ENCODE measurements around the gene U2AF2.
A peak's percentile ranks its signal among the peaks of the same experiment; 100 is the strongest.

The U2AF2 gene

DNA sequence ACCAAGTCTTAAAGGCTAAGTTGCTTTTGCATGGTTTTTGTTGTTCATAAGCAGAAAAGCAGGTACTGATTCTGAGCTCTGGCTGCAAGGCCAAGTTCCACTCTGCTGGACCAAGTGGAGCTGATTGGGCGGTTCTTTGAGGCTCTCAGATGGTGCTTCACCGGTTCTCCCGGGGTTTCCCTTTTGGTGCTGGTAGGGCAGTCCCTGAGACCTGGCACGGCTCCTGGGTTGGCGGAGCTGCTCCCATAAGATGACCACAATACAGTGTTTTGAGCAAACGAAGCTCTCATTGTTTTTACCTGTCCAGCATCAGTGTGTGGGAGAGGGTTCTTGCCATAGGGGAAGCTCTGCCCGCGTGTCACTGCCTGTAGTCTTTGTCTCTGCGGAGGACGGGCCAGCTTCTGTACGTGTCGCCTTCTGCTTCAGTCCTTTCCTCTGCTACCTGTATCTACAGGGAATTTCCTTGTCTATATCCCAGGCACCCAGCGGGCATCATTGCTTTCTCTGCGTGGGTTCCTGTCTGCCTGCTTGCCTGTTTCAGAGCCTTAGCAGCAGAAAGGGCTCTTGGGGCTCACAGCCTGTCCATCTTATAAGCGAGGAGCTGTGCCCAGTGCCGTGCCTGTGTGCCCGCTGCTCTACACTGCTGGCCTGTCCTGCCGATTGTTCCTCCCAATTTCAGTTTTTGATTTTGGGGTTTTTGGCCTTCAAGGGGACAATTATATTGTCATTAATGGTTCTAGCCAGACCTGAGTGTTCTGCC lies 2.3 kb downstream of the U2AF2 start:
- no peak for DNase-seq (ENCODE audit: low read depth)

DNA sequence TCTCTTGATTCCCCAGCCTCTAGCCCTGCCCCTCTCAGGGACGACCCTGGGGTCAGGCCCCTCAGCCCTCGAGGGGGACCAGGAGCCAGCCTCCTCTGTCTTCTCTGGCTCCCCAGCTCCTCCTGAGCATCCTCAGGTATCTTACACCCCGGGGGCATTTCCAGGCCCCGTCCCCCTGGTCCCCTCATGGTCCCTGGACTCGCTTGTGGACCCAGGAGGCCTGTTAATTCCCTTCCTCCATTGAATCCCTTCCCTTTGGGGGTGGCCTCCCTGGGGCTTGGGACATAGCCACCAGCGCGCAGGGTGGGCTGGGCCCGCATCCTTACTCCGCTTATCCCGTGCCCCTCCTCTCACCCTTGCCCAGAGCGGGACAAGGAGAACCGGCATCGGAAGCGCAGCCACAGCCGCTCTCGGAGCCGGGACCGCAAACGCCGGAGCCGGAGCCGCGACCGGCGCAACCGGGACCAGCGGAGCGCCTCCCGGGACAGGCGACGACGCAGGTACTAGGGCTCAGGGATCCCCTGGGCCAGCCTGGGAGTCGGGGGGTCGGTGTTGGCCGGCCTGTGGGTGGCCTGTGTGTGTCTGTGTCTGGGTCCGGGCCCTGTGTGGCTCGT lies 4.1 kb downstream of the U2AF2 start:
- DNase-seq (ENCODE audit: low read depth): no peak

- no peak for DNase-seq (ENCODE audit: low read depth)
Observed at GRCh38 chr19:55659822-55660221, 5.0 kb downstream of the U2AF2 start.

DNA sequence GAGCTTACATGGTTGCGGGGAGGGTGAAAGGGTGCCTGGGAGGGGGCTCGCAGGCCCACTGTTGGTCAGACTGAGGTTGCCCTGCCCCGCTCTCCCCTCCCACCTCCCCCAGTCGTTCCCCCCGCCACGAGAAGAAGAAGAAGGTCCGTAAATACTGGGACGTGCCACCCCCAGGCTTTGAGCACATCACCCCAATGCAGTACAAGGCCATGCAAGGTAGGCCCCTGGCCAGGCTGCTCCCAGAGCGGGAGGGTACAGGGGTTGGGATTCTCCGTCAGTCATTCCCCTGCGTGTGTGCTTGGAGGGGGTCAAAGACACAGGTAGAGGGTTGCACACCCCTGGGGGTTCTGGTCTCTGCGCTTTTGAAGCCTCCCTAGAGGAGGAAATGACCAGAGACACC lies 5.6 kb downstream of the U2AF2 start:
- DNase-seq (ENCODE audit: low read depth): no peak

GRCh38 chr19:55660991-55661390 lies 6.2 kb downstream of the U2AF2 start:
- DNase-seq (ENCODE audit: low read depth): no peak

- no peak for DNase-seq (ENCODE audit: low read depth)
Observed at GRCh38 chr19:55661826-55662225, 7.0 kb downstream of the U2AF2 start.

DNA sequence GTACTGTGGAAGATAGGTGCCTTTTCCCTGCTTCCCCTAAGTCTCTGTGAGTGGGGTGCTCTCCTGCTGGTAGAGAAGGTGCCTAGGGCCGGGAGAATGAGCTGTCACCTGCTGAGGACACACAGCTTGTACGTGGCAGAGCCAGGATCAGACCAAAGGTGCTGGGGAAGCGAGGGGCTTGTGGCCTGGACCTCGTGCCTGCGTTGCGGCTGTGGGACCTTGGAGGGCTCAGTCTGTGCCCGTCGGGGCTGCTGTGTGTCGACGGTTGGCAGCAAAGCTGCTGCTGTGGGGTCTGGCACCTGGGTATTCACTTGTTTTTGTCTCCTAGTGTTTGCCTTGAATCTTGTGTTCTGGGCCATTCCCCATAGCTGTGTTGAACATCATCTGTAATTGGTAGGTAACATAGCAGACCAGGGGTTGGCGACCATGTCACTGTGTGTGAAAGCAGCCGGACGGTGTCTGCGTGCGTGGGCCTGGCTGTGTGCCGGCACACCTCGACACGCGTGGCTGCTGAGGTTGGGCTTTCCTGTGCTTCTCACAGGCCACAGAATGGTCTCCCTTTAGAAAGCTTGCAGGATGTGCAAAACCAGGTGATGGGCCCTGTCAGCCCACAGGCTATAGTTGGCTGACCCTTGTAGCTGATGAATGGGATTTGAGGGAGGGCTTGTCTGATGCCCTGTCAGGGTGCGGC lies 9.2 kb downstream of the U2AF2 start:
- no peak for DNase-seq (ENCODE audit: low read depth)

DNA sequence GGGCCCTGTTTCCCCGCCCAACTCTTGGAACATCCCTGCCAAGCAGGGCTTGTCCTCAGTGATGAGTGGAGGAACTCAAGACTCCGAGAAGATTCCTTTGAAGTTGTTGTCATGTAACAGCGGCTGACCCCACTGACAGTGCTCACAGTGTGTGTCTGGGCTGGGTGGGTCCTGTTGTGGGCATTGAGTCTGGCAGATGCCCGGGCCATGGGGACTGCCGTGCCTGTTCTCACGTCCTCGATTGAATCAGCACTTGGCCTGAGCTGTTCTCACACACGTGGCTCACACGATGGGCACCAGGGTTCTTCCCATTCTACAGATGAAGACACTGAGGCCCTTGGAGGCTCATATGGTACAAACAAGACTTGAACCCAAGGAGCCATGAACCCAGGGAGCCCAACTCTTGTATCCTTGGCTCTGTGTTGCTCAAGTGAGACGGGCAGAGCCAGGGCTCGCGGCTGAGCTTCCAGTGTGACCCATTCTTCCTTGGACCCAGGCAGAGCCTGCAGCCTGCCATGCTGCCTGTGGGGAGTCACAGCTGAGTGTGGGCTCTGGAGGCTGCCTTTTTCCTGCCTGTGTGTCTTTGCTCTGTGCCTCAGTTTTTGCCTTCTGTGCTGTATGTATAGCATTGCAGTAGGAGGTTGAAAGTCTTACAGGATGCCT lies 11.6 kb downstream of the U2AF2 start:
- DNase-seq (ENCODE audit: low read depth): no peak

- no peak for DNase-seq (ENCODE audit: low read depth)
Observed at GRCh38 chr19:55667006-55667381, 12.2 kb downstream of the U2AF2 start.

- no peak for DNase-seq (ENCODE audit: low read depth)
Observed at GRCh38 chr19:55667511-55667910, 12.7 kb downstream of the U2AF2 start.

- DNase-seq (ENCODE audit: low read depth): no peak
Observed at GRCh38 chr19:55667958-55668357, 13.1 kb downstream of the U2AF2 start.

DNA sequence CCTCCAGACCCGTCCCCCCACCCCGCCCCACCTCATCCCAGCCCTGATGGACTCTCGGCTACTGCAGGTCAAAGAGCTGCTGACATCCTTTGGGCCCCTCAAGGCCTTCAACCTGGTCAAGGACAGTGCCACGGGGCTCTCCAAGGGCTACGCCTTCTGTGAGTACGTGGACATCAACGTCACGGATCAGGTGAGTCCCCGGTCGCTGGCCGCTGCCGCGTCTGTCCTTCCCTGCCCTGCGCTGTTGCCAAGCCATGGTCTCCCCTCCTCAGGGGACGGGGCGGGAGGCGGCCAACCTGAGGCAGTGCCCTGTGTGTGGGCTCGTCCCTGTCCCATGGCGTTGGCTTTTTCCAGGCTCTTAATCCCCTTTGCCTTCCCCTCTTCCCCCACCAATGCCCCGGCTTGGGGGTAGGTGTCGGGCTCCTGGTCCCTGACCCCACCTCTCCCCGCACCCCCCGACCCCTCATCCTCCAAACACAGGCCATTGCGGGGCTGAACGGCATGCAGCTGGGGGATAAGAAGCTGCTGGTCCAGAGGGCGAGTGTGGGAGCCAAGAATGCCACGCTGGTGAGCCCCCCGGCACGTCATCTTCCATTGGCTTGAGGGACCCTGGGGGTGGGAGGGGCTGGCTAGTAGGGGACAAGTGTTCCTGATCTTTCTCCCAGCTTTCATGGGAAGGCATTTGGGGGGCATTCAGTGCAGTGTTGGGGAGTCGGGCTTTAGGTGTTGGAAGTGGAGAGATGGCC lies 13.9 kb downstream of the U2AF2 start:
- DNase-seq (ENCODE audit: low read depth): no peak

DNA sequence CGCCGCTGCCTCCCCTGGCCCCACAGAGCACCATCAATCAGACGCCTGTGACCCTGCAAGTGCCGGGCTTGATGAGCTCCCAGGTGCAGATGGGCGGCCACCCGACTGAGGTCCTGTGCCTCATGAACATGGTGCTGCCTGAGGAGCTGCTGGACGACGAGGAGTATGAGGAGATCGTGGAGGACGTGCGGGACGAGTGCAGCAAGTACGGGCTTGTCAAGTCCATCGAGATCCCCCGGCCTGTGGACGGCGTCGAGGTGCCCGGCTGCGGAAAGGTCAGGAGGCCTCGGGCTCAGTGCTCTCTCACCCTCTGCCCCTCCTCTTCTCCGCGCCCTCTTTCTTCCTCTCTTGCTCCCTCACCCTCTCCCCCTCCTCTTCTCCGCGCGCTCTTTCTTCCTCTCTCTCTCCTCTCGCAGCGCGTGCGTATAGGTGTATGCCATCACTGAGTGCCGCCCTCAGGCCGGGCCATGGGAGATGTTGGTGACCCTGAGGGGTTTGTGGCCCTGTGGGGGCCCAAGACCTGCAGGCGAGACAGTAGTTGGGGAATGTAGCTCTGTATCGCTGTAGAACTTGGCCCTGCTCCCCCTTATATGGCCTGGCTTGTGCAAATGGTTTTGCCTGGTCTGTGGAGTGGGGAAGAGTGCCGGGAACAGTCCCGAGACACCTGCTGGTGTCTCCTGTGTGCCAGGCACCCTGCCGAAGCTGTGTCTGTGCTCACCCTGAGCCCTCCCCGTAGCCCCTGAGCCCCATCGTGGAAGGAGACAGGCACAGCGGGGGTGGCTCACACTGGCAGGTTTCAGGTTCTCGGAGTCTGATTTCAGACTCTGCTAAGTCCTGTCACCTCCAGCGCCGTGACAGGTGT lies 14.8 kb downstream of the U2AF2 start:
- DNase-seq (ENCODE audit: low read depth): no peak

GRCh38 chr19:55670280-55671053 lies 15.6 kb downstream of the U2AF2 start:
- DNase-seq (ENCODE audit: low read depth): no peak

DNA sequence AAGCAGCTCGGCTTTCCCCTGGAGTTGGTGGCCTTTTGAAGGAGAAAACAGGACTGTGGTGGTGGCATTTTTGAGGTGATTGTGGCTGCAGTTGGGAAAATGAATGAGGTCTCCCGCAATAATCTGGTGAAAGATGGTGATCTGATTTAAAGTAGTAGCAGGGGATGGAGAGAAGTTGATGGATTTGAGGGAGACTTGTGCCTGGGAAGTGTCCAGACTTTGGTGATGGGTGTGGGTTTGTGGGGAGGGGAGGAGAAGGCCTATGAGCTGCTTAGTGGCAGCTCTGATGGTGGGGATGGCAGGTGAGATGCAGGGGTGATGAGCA lies 16.2 kb downstream of the U2AF2 start:
- DNase-seq (ENCODE audit: low read depth): no peak

DNA sequence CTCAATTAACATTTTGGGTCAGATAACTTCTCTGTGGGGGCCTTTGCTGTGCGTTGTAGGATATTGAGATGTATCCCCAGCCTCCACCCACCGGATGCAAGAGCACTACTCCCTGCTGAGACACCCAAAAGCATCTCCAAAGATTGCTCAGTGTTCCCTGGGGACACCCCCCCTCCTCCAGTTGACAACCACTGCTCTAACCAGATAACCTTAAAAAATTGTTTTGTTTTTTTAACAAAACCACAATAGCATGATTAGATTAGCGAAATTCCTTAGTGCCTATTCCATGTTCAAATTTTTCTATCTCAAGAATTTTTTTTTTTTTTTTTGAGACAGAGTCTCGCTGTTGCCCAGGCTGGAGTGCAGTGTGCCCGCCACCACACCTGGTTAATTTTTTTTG lies 17.6 kb downstream of the U2AF2 start:
- no peak for DNase-seq (ENCODE audit: low read depth)

DNA sequence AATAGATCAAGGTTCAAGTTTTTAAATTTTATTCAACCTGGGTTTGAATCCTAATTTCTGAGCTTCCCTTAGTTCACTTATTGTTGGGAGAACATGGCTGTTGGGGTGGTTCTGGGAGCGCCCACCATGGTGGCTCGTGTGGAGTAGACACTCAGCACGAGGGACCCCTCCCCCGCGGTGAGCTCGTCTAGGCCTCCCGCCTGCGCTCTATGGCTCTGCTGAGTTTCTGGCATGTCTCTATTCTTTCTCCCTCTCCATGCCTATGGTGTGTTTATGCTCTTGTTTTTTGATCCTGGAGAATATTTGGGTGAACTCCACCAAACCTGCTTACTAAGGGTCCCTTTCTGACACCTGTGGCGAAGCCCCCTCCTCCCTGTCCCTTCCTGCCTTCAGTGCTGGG lies 18.6 kb downstream of the U2AF2 start:
- DNase-seq (ENCODE audit: low read depth): no peak

DNA sequence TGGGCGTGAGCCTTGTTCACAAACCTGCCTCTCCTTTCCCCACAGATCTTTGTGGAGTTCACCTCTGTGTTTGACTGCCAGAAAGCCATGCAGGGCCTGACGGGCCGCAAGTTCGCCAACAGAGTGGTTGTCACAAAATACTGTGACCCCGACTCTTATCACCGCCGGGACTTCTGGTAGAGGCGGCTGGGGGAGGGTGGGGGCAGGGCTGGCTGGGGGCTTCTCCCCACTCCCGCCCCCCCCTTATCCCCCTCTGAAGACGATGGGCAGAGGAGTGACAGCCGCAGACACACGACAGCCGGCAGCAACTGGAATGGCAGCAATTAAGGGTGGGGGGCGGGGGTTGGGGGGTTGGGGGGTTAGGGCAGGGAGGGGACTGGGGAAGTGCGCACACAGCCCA lies 19.1 kb downstream of the U2AF2 start:
- no peak for DNase-seq (ENCODE audit: low read depth)

GRCh38 chr19:55674459-55674840 lies 19.6 kb downstream of the U2AF2 start:
- DNase-seq (ENCODE audit: low read depth): no peak

- DNase-seq (ENCODE audit: low read depth): peak; percentile 94
Observed at GRCh38 chr19:55674841-55675660, 20.2 kb downstream of the U2AF2 start, which contains the start of gene EPN1. TSS of gene EPN1 (plus strand) at chr19:55675226. CDS start at chr19:55678628, 3,402 bp downstream.
